Measurements from ENCODE around the gene SURF2. TPM values are rescaled to one million over a fixed set of nuclear protein-coding genes. Genes with fewer than 3 reads are reported as not detected.

SURF2 gene
- total RNA-seq, 1 donor from 2014 or later: 20.0 TPM

- Histone ChIP-seq H3K9me3 (ENCODE audit: insufficient read depth, low read depth, low read length) (no peaks in the 10 kb centered on the region), H3K27ac (ENCODE audit: low read depth, low read length) (peak within 1 kb of the TSS; percentile 99), H2AFZ (ENCODE audit: low read depth, low read length) (peak within 1 kb of the TSS; percentile 84), H3K9ac (ENCODE audit: low read length) (peak within 1 kb of the TSS; percentile 100), H4K20me1 (ENCODE audit: insufficient read depth, low read length) (peaks cover 71% of the 10 kb centered on the region), H3K27me3 (ENCODE audit: insufficient read depth, low read length) (no peaks in the 10 kb centered on the region), H3K36me3 (ENCODE audit: insufficient read depth, low read length) (peaks cover 54% of the 10 kb centered on the region), H3K79me2 (ENCODE audit: insufficient read depth, low read length) (peaks cover 59% of the 10 kb centered on the region), H3K4me3 (ENCODE audit: insufficient read depth, low read depth, low read length) (peak within 1 kb of the TSS; percentile 98), H3K4me2 (ENCODE audit: low read length) (peak within 1 kb of the TSS; percentile 90), H3K4me1 (ENCODE audit: insufficient read depth, low read length) (peaks cover 23% of the 10 kb centered on the region)
- DNase-seq (ENCODE audit: low read depth): peak; percentile 90
- peak within 1 kb of the TSS; percentile 93 for H3K4me3 Mint-ChIP-seq (ENCODE audit: unreplicated experiment)
- peaks cover 36% of the 10 kb centered on the region for H3K36me3 Mint-ChIP-seq (ENCODE audit: low read depth, unreplicated experiment)
- no peaks in the 10 kb centered on the region for H3K9me3 Mint-ChIP-seq (ENCODE audit: unreplicated experiment)
- no peaks in the 10 kb centered on the region for H3K27me3 Mint-ChIP-seq (ENCODE audit: low read depth, unreplicated experiment)
- peak within 1 kb of the TSS; percentile 97 for H3K27ac Mint-ChIP-seq (ENCODE audit: unreplicated experiment)
- FAIRE-seq: no peak
- peaks cover 23% of the 10 kb centered on the region for H3K4me1 Mint-ChIP-seq (ENCODE audit: low read depth, unreplicated experiment)
- TF ChIP-seq CTCF (IDR thresholded peaks at IDR 0.05; ENCODE audit: insufficient read depth, low read depth, low read length): no peak
- no peak for TF ChIP-seq EZH2 (IDR thresholded peaks at IDR 0.05; ENCODE audit: insufficient read depth, low read length)
These were observed 8.2 kb upstream of the SURF2 start, which contains the start of the genes MED22 and RPL7A for GRCh38 chr9:133347985-133348717. TSS of gene MED22 (minus strand) at chr9:133348131. CDS start at chr9:133346662, 1,469 bp downstream. TSS of gene RPL7A (plus strand) at chr9:133348218. CDS start at chr9:133348244, 26 bp downstream.

- peaks cover 39% of the 10 kb centered on the region for H3K36me3 Mint-ChIP-seq (ENCODE audit: low read depth, unreplicated experiment)
- H3K79me2 ChIP-seq (ENCODE audit: insufficient read depth, low read length): peaks cover 59% of the 10 kb centered on the region
These were observed 7.4 kb upstream of the SURF2 start for GRCh38 chr9:133348718-133349573.

More at GRCh38 chr9:133348718-133349573, 7.4 kb upstream of the SURF2 start:
- H3K27ac Mint-ChIP-seq (ENCODE audit: unreplicated experiment): peak overlapping the region; percentile 97
- H3K9me3 Mint-ChIP-seq (ENCODE audit: unreplicated experiment): no peaks in the 10 kb centered on the region
- peaks cover 23% of the 10 kb centered on the region for H3K4me1 Mint-ChIP-seq (ENCODE audit: low read depth, unreplicated experiment)
- TF ChIP-seq EZH2 (IDR thresholded peaks at IDR 0.05; ENCODE audit: insufficient read depth, low read length): no peak
- no peak for TF ChIP-seq CTCF (IDR thresholded peaks at IDR 0.05; ENCODE audit: insufficient read depth, low read depth, low read length)
- peak overlapping the region; percentile 90 for H3K4me2 ChIP-seq (ENCODE audit: low read length)
- H3K27ac ChIP-seq (ENCODE audit: low read depth, low read length): peak overlapping the region; percentile 99
- H3K36me3 ChIP-seq (ENCODE audit: insufficient read depth, low read length): peaks cover 53% of the 10 kb centered on the region
- peaks cover 79% of the 10 kb centered on the region for H4K20me1 ChIP-seq (ENCODE audit: insufficient read depth, low read length)
- DNase-seq (ENCODE audit: low read depth) (no peak), FAIRE-seq (no peak)
- no peak overlapping the region for H2AFZ ChIP-seq (ENCODE audit: low read depth, low read length)
- peak overlapping the region; percentile 100 for H3K9ac ChIP-seq (ENCODE audit: low read length)
- H3K9me3 ChIP-seq (ENCODE audit: insufficient read depth, low read depth, low read length): no peaks in the 10 kb centered on the region
- peak overlapping the region; percentile 93 for H3K4me3 Mint-ChIP-seq (ENCODE audit: unreplicated experiment)
- H3K27me3 Mint-ChIP-seq (ENCODE audit: low read depth, unreplicated experiment): no peaks in the 10 kb centered on the region
- peaks cover 23% of the 10 kb centered on the region for H3K4me1 ChIP-seq (ENCODE audit: insufficient read depth, low read length)
- H3K4me3 ChIP-seq (ENCODE audit: insufficient read depth, low read depth, low read length): peak overlapping the region; percentile 98
- H3K27me3 ChIP-seq (ENCODE audit: insufficient read depth, low read length): no peaks in the 10 kb centered on the region
